Lung (tissue), 12 donors: Measurements from ENCODE around the gene DDAH2. TPM values are rescaled to one million over a fixed set of nuclear protein-coding genes. Genes with fewer than 3 reads are reported as not detected.

Source experiments
- ATAC-seq: fragments of 200-7000 bp; cut with Tn5 transposase; one replicate; pipeline ENCODE4 v1.9.1; 2020; ENCODE audit warnings: moderate number of reproducible peaks; ENCODE audit not compliant: insufficient read depth, low FRiP score
- DNase-seq, 3 donors: peaks; one replicate each; pipeline ENCODE4 v3.0.0-alpha.2; 2013 to 2017
- H3K27ac ChIP-seq, 2 donors: one replicate each; pipeline ENCODE4 v1.5.1; 2013; ENCODE audit warnings: mild to moderate bottlenecking in 2 of 2, moderate library complexity in 2 of 2, control low read depth in 1 of 2, inconsistent platforms in 1 of 2, low read depth in 1 of 2, low read length in 1 of 2
- H3K27me3 ChIP-seq, 3 donors: one replicate each; pipeline ENCODE4 v1.5.1; 2013; ENCODE audit warnings: low read length in 2 of 3; ENCODE audit not compliant: control insufficient read depth in 3 of 3, insufficient read depth in 3 of 3
- H3K36me3 ChIP-seq, 4 donors: one replicate each; pipeline ENCODE4 v1.5.1; 2013; ENCODE audit warnings: low read length in 4 of 4, mild to moderate bottlenecking in 1 of 4, moderate library complexity in 1 of 4; ENCODE audit not compliant: control insufficient read depth in 4 of 4, insufficient read depth in 4 of 4
- H3K4me1 ChIP-seq, 5 donors: one replicate each; pipeline ENCODE4 v1.5.1; 2013; ENCODE audit warnings: low read length in 5 of 5, mild to moderate bottlenecking in 2 of 5, moderate library complexity in 1 of 5; ENCODE audit not compliant: control insufficient read depth in 5 of 5, insufficient read depth in 5 of 5
- H3K4me3 ChIP-seq: one replicate; pipeline ENCODE4 v1.5.1; 2013; ENCODE audit warnings: mild to moderate bottlenecking, control low read depth, moderate library complexity
- H3K9ac ChIP-seq, 2 donors: one replicate each; pipeline ENCODE4 v1.5.1; 2013; ENCODE audit warnings: low read length in 2 of 2, control low read depth in 1 of 2; ENCODE audit not compliant: insufficient read depth in 1 of 2
- H3K9me3 ChIP-seq, 4 donors: one replicate each; pipeline ENCODE4 v1.5.1; 2013; ENCODE audit warnings: low read length in 3 of 4, mild to moderate bottlenecking in 1 of 4, moderate library complexity in 1 of 4; ENCODE audit not compliant: control insufficient read depth in 4 of 4, insufficient read depth in 3 of 4
- WGBS, 2 donors: extraction: QIAGEN DNeasy Blood & Tissue Kit; methylation state at CpG; one replicate each; pipeline ENCODE4 v1.1.7; 2013; 5-methylcytosine and 5-hydroxymethylcytosine counted together
- polyA plus RNA-seq, 2 donors: library from polyadenylated mRNA; stranded (reverse); fragments of 200-250 nt; gene quantifications; one replicate each; pipeline ENCODE4 v1.2.1, GENCODE V29; 2013
- total RNA-seq, 2 donors: library from RNA; depleted of rRNA in 1 of 2; stranded (reverse); fragments of >200 nt in 1 of 2; gene quantifications; one replicate each; pipeline ENCODE4 v1.2.1, GENCODE V29; 2014 to 2021
- TF ChIP-seq, protein P1 (sequence below): IDR thresholded peaks from 2 replicates; pipeline ENCODE4 v1.5.1; 2012; ENCODE audit warnings: mild to moderate bottlenecking; ENCODE audit errors: control extremely low read depth, extremely low read depth
- donor health status: control.
- donor health status: control.
- donor health status: Bipolar disorder and iron deficiency.
- donor health status: healthy.
- donor health status: DM: yes; HTN: yes; CAD: no.

DDAH2 gene
- total and polyA plus RNA-seq, 4 donors = 60.3 to 130 (median 91.3) TPM

GRCh38 chr6:31734821-31735406, 5.8 kb upstream of the DDAH2 start:
- DNase-seq (peak; percentile 38 to 66 (median 44)), ATAC-seq (no peak)
- peaks cover 0 to 39% (median 17%) of the 10 kb centered on the region in 5 donors for H3K4me1 ChIP-seq
- peak overlapping the region; percentile 75 for H3K4me3 ChIP-seq
- TF ChIP-seq, protein P1, sequence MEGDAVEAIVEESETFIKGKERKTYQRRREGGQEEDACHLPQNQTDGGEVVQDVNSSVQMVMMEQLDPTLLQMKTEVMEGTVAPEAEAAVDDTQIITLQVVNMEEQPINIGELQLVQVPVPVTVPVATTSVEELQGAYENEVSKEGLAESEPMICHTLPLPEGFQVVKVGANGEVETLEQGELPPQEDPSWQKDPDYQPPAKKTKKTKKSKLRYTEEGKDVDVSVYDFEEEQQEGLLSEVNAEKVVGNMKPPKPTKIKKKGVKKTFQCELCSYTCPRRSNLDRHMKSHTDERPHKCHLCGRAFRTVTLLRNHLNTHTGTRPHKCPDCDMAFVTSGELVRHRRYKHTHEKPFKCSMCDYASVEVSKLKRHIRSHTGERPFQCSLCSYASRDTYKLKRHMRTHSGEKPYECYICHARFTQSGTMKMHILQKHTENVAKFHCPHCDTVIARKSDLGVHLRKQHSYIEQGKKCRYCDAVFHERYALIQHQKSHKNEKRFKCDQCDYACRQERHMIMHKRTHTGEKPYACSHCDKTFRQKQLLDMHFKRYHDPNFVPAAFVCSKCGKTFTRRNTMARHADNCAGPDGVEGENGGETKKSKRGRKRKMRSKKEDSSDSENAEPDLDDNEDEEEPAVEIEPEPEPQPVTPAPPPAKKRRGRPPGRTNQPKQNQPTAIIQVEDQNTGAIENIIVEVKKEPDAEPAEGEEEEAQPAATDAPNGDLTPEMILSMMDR = no peak
- WGBS, 2 donors = 0% methylated on average over 17 to 18 of the region's 18 CpGs
- H3K27ac ChIP-seq = peak overlapping the region; percentile 87 to 98
- peak overlapping the region; percentile 82 to 92 for H3K9ac ChIP-seq
- H3K9me3 ChIP-seq = no peaks in the 10 kb centered on the region
- no peaks in the 10 kb centered on the region for H3K27me3 ChIP-seq
- peaks cover 9 to 24% (median 19%) of the 10 kb centered on the region in 4 donors for H3K36me3 ChIP-seq

- peaks cover 0 to 38% (median 17%) of the 10 kb centered on the region in 5 donors for H3K4me1 ChIP-seq
- WGBS, 2 donors = 4 to 6% methylated on average over 2 of the region's 2 CpGs
- no peaks in the 10 kb centered on the region for H3K9me3 ChIP-seq
- H3K36me3 ChIP-seq = peaks cover 9 to 24% (median 19%) of the 10 kb centered on the region in 4 donors
- peak overlapping the region; percentile 50 to 98 for H3K27ac ChIP-seq
- TF ChIP-seq, protein P1 = no peak
- no peaks in the 10 kb centered on the region for H3K27me3 ChIP-seq
- H3K4me3 ChIP-seq = peak overlapping the region; percentile 75
- H3K9ac ChIP-seq = peak overlapping the region; percentile 1 to 92
- ATAC-seq = no peak
- DNase-seq = no peak
Measured at GRCh38 chr6:31734247-31734820, 5.2 kb upstream of the DDAH2 start.

- TF ChIP-seq, protein P1 = no peak
- peaks cover 0 to 38% (median 14%) of the 10 kb centered on the region in 5 donors for H3K4me1 ChIP-seq
- no peaks in the 10 kb centered on the region for H3K27me3 ChIP-seq
- WGBS, 2 donors = 87 to 88% methylated on average over 4 of the region's 4 CpGs
- H3K36me3 ChIP-seq = peaks cover 9 to 24% (median 19%) of the 10 kb centered on the region in 4 donors
- no peaks in the 10 kb centered on the region for H3K9me3 ChIP-seq
- no peak for DNase-seq
- peak overlapping the region in 1 of 2 donors; percentile 98 for H3K27ac ChIP-seq
- no peak overlapping the region for H3K4me3 ChIP-seq
- no peak for ATAC-seq
- no peak overlapping the region for H3K9ac ChIP-seq
Measured at GRCh38 chr6:31733734-31734133, 4.6 kb upstream of the DDAH2 start.
